Activated T-cell treated with anti-CD3 and anti-CD28 coated beads, Interleukin-2, amount 50 U/mL, for 72 hours (primary cell): ENCODE data around the gene MCCC1. TPM values are rescaled to one million over a fixed set of nuclear protein-coding genes. Genes with fewer than 3 reads are reported as not detected.
"Not testable (repeated sequence)": the region's sequence is repeated elsewhere in the genome, so short reads cannot be mapped to it uniquely, and the experiment has no call there.

Source experiments
- ATAC-seq, 2 donors: fragments of 150-1000 bp; cut with Tn5 transposase; replicated peaks in 1 of 2; 2 replicates each; pipeline ENCODE4 v1.10.0; 2021; ENCODE audit warnings: moderate library complexity in 2 of 2, mild to moderate bottlenecking in 1 of 2
- DNase-seq, 2 donors: peaks; one replicate each; pipeline ENCODE4 v3.0.0; 2021 to 2022; ENCODE audit warnings: mixed read lengths in 1 of 2
- H3K27ac Mint-ChIP-seq: one replicate; pipeline ENCODE4 v1.8.0; 2022; ENCODE audit warnings: mild to moderate bottlenecking, moderate library complexity, mixed read lengths
- H3K27me3 Mint-ChIP-seq: one replicate; pipeline ENCODE4 v1.8.0; 2022; ENCODE audit warnings: low read depth, mixed read lengths
- H3K36me3 Mint-ChIP-seq, 2 donors: one replicate each; pipeline ENCODE4 v1.8.0; 2022; ENCODE audit warnings: mixed read lengths in 2 of 2, mild to moderate bottlenecking in 1 of 2; ENCODE audit not compliant: insufficient read depth in 2 of 2
- H3K4me1 Mint-ChIP-seq: one replicate; pipeline ENCODE4 v1.8.0; 2022; ENCODE audit warnings: low read depth, mixed read lengths
- H3K4me3 Mint-ChIP-seq, 2 donors: one replicate each; pipeline ENCODE4 v1.8.0; 2022; ENCODE audit warnings: mild to moderate bottlenecking in 2 of 2, mixed read lengths in 2 of 2, moderate library complexity in 2 of 2
- H3K9me3 Mint-ChIP-seq, 2 donors: one replicate each; pipeline ENCODE4 v1.8.0; 2022; ENCODE audit warnings: mixed read lengths in 2 of 2
- total RNA-seq, 2 donors: library from RNA; stranded (reverse); gene quantifications; one replicate each; pipeline ENCODE4 v1.2.3, GENCODE V29; 2022

Gene MCCC1
- total RNA-seq, 2 donors from 2014 or later: 35.5 to 40.8 TPM

DNA sequence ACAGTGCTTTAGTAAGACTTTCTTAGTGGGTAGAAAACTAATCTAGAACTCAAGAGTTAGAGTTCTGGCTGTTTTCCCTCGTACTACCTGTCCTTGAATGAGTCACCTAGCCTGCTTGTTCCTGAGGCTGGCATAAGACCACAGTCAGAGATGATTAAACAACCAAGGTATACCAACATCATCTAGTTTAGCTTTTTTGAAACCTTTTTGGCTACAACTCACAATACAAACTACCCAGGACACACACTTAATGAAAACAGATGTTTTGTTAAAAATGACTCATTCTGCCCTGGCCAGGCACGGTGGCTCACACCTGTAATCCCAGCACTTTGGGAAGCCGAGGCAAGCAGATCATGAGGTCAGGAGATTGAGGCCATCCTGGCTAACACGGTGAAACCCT, 4.6 kb downstream of the MCCC1 start:
- Mint-ChIP-seq H3K4me1 (peaks cover 44% of the 10 kb centered on the region), H3K9me3 (no peaks in the 10 kb centered on the region), H3K36me3 (peaks cover 4 to 20% of the 10 kb centered on the region in 2 donors), H3K4me3 (no peak overlapping the region), H3K27ac (peak overlapping the region; percentile 13), H3K27me3 (no peaks in the 10 kb centered on the region)
- ATAC-seq (no peak), DNase-seq (no peak)

DNA sequence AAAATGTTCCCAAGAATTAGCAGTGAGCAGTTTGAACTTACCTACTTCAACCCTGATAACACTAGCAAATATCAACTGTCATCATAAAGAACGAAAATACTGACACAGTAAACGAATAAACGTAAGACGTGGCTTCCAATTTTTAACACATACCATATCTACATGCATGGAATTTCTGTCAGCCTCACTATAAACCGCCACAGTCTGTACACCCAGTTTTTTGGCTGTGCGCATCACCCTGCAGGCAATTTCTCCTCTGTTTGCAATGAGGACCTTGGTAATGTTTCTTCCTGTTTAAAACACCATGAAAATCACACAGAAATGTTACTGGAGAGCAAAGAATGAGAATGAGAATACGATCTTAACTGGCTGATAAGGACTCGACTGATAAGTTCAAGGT, 7.0 kb downstream of the MCCC1 start:
- ATAC-seq: no peak
- H3K36me3 Mint-ChIP-seq: peaks cover 3 to 19% of the 10 kb centered on the region in 2 donors
- H3K9me3 Mint-ChIP-seq: no peaks in the 10 kb centered on the region
- no peak overlapping the region for H3K4me3 Mint-ChIP-seq
- H3K27me3 Mint-ChIP-seq: no peaks in the 10 kb centered on the region
- H3K4me1 Mint-ChIP-seq: peaks cover 27% of the 10 kb centered on the region
- DNase-seq: no peak
- H3K27ac Mint-ChIP-seq: no peak overlapping the region

DNA sequence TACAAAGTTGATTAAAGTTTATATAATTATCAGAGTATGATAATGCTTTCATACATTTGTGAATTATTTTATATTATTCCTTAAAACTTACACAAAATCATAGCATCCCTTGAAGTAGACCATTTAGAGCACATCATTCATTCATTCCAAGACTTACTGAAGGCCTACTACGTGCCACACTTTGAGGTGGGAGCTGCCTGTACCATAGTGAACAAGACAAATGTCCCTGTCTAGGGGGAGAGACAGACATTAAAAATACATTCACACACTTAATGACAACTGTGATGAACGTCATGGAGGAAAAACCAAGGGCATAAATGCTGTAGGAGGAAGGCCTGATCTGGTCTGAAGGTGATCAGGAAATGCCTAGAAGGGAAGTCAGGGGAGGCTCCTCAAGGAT, 12.1 kb downstream of the MCCC1 start:
- Mint-ChIP-seq H3K27me3 (no peaks in the 10 kb centered on the region), H3K9me3 (no peaks in the 10 kb centered on the region), H3K27ac (no peak overlapping the region), H3K36me3 (peaks cover 13 to 33% of the 10 kb centered on the region in 2 donors), H3K4me3 (no peak overlapping the region), H3K4me1 (no peaks in the 10 kb centered on the region)
- DNase-seq (no peak), ATAC-seq (no peak)

DNA sequence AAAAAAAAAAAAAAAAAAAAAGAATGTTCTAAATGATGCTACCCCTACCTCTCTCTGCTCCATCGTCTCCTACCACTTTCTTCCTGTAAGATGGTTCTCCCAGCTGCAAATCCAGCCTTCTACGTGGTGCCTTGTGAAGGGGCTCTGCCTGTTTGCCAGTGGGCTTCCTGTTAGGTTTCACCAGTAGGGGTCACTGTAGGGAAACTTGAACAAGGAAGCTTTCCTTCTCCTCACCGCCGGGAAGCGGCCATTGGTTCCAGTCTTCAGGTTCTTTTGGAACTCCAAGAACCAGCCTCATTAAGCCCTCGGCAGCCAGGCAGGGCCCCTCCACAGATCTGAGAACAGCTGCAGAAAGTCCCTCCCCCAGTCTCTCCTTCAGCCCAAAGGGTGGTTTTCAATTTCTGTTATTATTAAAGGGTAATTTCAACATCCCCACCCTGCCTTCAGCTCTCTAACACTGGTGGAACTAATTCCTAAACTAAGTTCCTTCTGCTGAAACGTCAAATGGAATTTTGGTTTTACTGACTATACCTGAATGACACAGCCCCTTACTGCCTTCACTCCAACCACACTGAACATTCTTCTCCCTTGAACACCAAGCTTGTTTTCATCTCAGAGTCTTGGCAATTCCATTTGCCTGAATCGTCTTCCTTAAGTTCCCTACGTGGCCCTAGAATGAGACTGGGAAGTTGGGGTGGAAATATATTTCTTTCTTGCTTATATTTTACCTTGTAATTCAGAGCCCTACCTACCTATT, 13.5 kb downstream of the MCCC1 start:
- Mint-ChIP-seq H3K4me1 (no peaks in the 10 kb centered on the region), H3K36me3 (peaks cover 11 to 39% of the 10 kb centered on the region in 2 donors), H3K9me3 (no peaks in the 10 kb centered on the region), H3K27me3 (no peaks in the 10 kb centered on the region), H3K4me3 (no peak overlapping the region), H3K27ac (no peak overlapping the region)
- no peak for ATAC-seq
- DNase-seq: peak; percentile 11 to 20

DNA sequence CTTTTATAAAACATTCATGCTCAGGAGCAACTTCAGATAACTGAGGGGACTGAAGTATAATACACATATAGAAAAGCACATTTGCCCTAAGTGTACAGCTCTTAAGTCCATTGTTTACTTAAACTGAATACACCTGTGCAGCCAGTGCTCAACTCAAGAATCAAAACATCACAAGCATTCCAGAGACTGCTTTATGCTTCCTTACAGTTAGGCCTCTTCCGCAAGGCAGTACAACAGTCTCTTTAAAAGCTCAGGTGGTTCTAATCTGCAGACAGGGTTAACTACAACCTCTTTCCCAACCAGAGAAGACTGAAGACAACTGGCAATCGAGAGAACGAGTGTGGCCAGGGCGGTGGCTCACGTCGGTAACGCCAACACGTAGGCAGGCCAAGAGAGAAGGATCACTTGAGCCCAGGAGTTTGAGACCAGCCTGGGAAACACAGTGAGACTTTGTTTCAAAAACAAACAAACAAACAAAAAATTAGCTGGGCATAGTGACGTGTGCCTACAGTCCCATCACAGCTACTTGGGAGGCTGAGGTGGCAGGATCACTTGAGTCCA, 16.9 kb downstream of the MCCC1 start:
- ATAC-seq (no peak), DNase-seq (no peak)
- H3K9me3 Mint-ChIP-seq: peaks cover 4 to 5% of the 10 kb centered on the region in 2 donors
- H3K4me1 Mint-ChIP-seq: no peaks in the 10 kb centered on the region
- H3K27me3 Mint-ChIP-seq: no peaks in the 10 kb centered on the region
- no peak overlapping the region for H3K27ac Mint-ChIP-seq
- H3K36me3 Mint-ChIP-seq: peaks cover 25 to 50% of the 10 kb centered on the region in 2 donors
- H3K4me3 Mint-ChIP-seq: no peak overlapping the region

DNA sequence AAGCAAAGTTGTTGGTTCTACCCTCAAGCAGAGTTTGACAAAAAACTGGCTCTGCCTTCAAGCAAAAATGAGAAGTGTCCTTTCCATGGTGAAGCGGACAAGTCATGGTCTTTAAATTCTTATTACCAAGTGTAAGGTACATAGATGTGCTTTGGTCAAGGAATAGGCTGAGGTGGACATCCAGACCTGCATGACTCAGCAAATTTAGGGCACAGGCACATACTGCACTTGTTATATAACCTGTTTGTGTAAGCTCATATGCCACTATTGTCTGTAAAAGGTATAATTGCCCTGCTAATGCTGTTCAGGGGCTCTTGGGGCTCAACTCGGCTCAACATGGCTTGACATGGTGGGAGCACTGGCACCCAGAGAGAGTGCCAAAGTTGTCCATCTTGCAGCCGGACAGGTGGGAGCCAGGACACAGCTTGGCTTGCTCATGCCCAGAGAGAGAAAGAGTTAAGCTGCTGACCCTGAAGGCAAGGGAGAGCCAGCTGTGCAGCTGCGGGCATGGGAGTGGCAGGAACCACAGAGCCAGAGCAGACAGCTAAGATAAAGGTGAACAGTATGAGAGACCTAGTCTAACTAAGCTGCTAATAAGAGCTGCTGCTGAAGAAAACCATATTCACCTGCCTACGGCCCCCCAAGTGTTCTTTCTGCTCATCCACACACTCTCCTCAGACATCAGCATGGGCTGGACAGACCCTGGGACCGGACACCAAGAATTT, 17.7 kb downstream of the MCCC1 start:
- H3K27ac Mint-ChIP-seq: no peak overlapping the region
- H3K9me3 Mint-ChIP-seq: peaks cover 4 to 5% of the 10 kb centered on the region in 2 donors
- ATAC-seq: no peak
- no peak for DNase-seq
- no peaks in the 10 kb centered on the region for H3K4me1 Mint-ChIP-seq
- H3K27me3 Mint-ChIP-seq: no peaks in the 10 kb centered on the region
- no peak overlapping the region for H3K4me3 Mint-ChIP-seq
- peaks cover 23 to 52% of the 10 kb centered on the region in 2 donors for H3K36me3 Mint-ChIP-seq

DNA sequence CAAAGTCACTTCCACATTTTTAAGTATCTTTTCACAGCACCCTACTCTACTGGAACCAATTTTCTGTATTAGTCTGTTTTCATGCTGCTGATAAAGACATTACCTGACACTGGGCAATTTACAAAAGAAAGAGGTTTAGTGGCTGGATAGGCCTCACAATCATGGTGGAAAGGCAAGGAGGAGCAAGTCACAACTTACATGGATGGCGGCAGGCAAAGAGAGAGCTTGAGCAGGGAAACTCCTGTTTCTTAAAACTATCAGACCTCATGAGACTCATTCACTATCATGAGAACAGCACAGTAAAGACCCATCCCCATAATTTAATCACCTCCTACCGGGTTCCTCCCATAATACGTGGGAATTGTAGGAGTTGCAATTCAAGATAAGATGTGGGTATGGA, 18.7 kb downstream of the MCCC1 start:
- no peak overlapping the region for H3K27ac Mint-ChIP-seq
- ATAC-seq: no peak
- DNase-seq: no peak

DNA sequence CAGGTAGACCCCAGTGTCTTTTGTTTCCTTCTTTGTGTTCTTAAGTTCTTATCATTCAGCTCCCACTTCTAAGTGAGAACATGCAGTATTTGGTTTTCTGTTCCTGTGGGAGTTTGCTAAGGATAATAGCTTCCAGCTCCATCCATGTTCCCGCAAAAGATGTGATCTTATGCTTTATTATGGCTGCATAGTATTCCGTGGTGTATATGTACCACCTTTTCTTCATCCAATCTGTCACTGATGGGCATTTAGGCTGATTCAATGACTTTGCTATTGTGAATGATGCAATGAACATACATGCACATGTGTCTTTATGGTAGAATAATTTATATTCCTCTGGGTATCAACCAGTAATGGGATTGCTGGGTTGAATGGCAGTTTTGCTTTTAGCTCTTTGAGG, 24.4 kb downstream of the MCCC1 start:
- peaks cover 12 to 25% of the 10 kb centered on the region in 2 donors for H3K36me3 Mint-ChIP-seq
- no peak for ATAC-seq
- DNase-seq: no peak
- H3K9me3 Mint-ChIP-seq: no peaks in the 10 kb centered on the region
- H3K27me3 Mint-ChIP-seq: no peaks in the 10 kb centered on the region
- no peak overlapping the region for H3K27ac Mint-ChIP-seq
- H3K4me3 Mint-ChIP-seq: no peak overlapping the region
- H3K4me1 Mint-ChIP-seq: peaks cover 9% of the 10 kb centered on the region

More for the DNA sequence above, 18.7 kb downstream of the MCCC1 start:
- Mint-ChIP-seq H3K27me3 (no peaks in the 10 kb centered on the region), H3K4me1 (no peaks in the 10 kb centered on the region), H3K4me3 (no peak overlapping the region), H3K36me3 (peaks cover 20 to 48% of the 10 kb centered on the region in 2 donors), H3K9me3 (peaks cover 4 to 5% of the 10 kb centered on the region in 2 donors)

DNA sequence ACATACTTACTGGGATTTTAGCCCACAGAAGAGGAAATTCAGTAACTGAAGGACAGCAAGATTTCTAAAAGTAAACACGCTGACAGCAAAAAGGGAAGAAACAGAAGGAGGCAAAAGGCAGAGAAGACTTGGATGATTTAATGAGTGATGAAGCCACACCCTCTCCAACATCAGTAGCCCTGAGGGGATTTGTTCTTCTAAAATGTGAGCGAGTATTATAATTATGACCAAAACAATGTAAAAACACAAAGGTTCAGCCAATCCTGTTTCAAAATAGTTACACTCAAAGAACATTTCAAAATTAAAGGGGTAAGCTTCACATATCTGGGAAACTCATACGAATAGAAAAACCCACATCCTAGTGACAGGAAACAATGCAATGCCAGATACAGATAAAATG, 25.0 kb downstream of the MCCC1 start:
- ATAC-seq: no peak
- Mint-ChIP-seq H3K36me3 (peaks cover 12 to 21% of the 10 kb centered on the region in 2 donors), H3K4me3 (no peak overlapping the region), H3K27ac (no peak overlapping the region), H3K4me1 (peaks cover 9% of the 10 kb centered on the region), H3K27me3 (no peaks in the 10 kb centered on the region), H3K9me3 (no peaks in the 10 kb centered on the region)
- DNase-seq: no peak

DNA sequence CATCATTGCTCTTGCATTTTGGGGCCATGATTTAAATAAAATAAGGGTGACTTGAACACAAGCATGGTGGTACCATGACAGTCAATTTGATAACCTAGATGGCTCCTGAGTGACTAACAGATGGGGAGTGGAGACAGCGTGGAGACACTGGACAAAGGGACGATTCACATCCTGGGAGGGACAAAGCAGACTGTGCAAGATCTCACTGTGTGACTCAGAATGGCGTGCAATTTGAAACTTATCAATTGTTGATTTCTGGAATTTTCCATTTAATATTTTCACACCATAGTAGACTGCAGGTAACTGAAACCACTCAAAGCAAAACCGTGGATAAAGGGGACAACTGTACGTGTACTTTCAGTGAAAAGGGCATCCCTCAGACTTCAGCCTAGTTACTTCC, 25.5 kb downstream of the MCCC1 start:
- Mint-ChIP-seq H3K9me3 (no peaks in the 10 kb centered on the region), H3K27me3 (no peaks in the 10 kb centered on the region), H3K27ac (peak overlapping the region; percentile 67), H3K4me1 (peaks cover 9% of the 10 kb centered on the region), H3K36me3 (peaks cover 8 to 18% of the 10 kb centered on the region in 2 donors), H3K4me3 (no peak overlapping the region)
- DNase-seq (no peak), ATAC-seq (peak in 1 of 2 donors; percentile 30)

DNA sequence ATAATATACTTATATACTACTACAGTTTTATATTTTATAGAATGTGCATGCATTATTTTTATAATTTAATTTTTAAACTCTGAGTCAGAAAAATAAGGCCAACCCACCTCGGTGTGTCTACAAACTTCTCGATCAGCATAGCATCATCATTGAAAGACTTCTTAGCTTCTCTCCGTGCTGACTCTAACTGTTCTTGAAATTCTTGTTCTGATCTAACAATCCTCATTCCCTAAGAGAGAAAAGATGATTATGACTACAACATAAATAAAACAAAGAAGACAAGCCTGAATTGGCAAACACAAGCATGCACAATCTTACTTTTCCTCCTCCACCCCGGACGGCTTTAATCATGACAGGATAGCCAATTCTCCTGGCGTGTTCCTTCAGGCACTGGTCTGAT, 28.4 kb downstream of the MCCC1 start:
- peaks cover 9% of the 10 kb centered on the region for H3K4me1 Mint-ChIP-seq
- H3K27me3 Mint-ChIP-seq: no peaks in the 10 kb centered on the region
- H3K36me3 Mint-ChIP-seq: peaks cover 4 to 19% of the 10 kb centered on the region in 2 donors
- H3K4me3 Mint-ChIP-seq: no peak overlapping the region
- no peak overlapping the region for H3K27ac Mint-ChIP-seq
- no peaks in the 10 kb centered on the region for H3K9me3 Mint-ChIP-seq
- ATAC-seq (no peak), DNase-seq (no peak)

DNA sequence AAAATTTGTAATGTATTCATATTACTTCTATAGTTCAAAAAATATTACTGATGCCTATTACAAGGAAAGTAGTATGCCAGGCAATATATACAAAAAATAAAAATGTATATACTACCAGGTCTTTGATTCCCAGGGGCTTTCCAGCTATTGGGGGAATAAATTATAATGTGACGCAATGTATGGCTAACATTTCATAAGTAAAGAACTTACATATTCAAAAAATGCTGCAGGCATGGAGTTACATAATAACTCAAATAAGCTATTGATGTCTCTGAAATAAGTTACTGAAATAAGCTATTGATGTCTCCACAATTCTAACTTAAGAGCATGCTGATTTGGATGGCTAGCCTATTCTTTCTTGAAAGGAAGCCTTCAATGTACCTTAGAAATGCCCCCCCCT, 30.2 kb downstream of the MCCC1 start:
- Mint-ChIP-seq H3K36me3 (peaks cover 1 to 10% of the 10 kb centered on the region in 2 donors), H3K27me3 (no peaks in the 10 kb centered on the region), H3K4me1 (peaks cover 6% of the 10 kb centered on the region), H3K4me3 (no peak overlapping the region), H3K27ac (no peak overlapping the region), H3K9me3 (no peaks in the 10 kb centered on the region)
- ATAC-seq: no peak
- no peak for DNase-seq

DNA sequence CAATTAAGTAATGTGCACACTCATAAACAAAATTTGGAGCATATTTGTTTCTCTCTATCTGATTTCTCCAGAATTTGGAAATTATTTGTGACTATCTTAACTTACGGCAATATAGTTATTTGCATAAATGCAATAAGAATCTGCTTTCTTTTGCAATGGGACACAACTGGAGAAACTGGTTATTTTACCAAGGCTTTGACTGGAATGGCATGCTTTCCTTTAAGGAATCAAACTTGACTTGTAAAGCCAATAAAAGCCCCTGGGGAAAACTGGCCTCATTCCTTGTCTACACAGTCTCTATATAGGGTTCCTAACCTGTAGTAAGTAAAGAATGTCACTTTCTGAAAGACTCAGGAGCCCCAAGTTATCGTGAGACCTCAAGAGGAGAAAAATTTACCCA, 32.4 kb downstream of the MCCC1 start:
- not testable (repeated sequence) for H3K36me3 Mint-ChIP-seq, DNase-seq, ATAC-seq, H3K4me1 Mint-ChIP-seq, H3K9me3 Mint-ChIP-seq, H3K27me3 Mint-ChIP-seq, H3K27ac Mint-ChIP-seq, H3K4me3 Mint-ChIP-seq
